ENCODE data around the gene N4BP2L2. TPM values are rescaled to one million over a fixed set of nuclear protein-coding genes. Genes with fewer than 3 reads are reported as not detected.

The N4BP2L2 gene
- total and polyA plus RNA-seq, 2 of the 8 experiments (the other 6 are each of a cell fraction or from before 2014, with no cell fraction given), result 14.6 to 67.6 TPM

DNA sequence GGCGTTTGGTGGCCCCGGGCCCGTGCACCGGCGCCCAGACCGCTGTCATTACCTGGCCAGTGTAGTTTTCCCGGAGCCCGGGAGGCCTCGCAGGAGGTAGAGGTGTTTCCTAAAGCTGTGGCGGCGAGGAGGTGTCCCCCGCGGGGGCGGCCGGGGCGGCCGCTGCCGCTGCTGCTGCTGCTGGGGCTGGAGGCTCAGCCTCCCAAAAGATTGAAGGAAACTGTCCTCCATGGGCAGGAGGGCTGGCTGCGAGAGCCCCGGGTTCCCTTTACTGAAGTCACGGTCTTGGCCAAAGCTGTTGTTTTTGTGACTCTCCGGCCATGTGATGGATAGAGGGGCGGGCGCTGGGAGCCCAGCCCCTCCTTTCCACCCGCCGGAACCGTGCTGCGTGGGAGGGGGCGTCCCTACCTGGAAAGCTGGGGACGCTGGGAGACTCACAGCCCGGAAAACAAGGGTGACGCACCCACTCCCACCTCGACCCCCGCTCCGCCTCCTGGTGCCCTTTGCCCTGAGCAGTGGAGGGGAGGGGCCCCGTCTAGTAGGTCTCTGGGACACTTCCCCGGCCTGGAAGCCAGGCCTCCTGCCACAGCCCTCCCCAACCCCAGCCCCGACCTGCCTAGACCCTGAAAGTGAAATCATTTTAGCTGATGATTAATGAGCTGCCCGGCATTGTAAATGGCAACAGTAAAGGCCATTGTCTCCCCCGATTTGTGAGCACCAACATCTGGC, 110.6 kb downstream of the N4BP2L2 start, which contains the start of gene N4BP2L1 (continued):
- TF ChIP-seq TBP (IDR thresholded peaks at IDR 0.05; ENCODE audit: low read depth, low read length) (0 out of 2 replicates have a peak, but pooled peaks have one; percentile 24), SAP30 (IDR thresholded peaks at IDR 0.05; ENCODE audit: insufficient read depth, insufficient replicate concordance, low read length) (no peak), SIX5 (IDR thresholded peaks at IDR 0.05; ENCODE audit: low read depth, low read length) (no peak), CHD2 (IDR thresholded peaks at IDR 0.05; ENCODE audit: low read length) (no peak), GTF2F1 (IDR thresholded peaks at IDR 0.05; ENCODE audit: borderline replicate concordance, low read depth, low read length) (no peak), TAF1 (IDR thresholded peaks at IDR 0.05; ENCODE audit: low read depth, low read length) (peak; percentile 15; the same call in 1 of the 2 replicates), SP2 (IDR thresholded peaks at IDR 0.05; ENCODE audit: low read length) (no peak), CHD1 (IDR thresholded peaks at IDR 0.05; ENCODE audit: low read depth, low read length) (no peak), HDAC6 (IDR thresholded peaks at IDR 0.05; ENCODE audit: low read depth, low read length) (no peak), TCF12 (IDR thresholded peaks at IDR 0.05; ENCODE audit: low read depth, low read length) (no peak), CTBP2 (IDR thresholded peaks at IDR 0.05; ENCODE audit: borderline replicate concordance, insufficient read depth, insufficient read length, low read length) (no peak), KDM1A (IDR thresholded peaks at IDR 0.05; ENCODE audit: borderline replicate concordance, low read length) (no peak)
- TF ChIP-seq, protein P1, sequence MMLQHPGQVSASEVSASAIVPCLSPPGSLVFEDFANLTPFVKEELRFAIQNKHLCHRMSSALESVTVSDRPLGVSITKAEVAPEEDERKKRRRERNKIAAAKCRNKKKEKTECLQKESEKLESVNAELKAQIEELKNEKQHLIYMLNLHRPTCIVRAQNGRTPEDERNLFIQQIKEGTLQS (IDR thresholded peaks at IDR 0.05; ENCODE audit: insufficient read depth, low read depth, low read length), result no peak
